ENCODE measurements around the gene TMC5.

GRCh38 chr16:19484096-19484495 is 66.4 kb downstream of the TMC5 start:
- TF ChIP-seq CTCF (IDR thresholded peaks at IDR 0.05; ENCODE audit: low read depth, low read length, poor library complexity, severe bottlenecking), result no peak
- TF ChIP-seq EZH2phosphoT487 (IDR thresholded peaks at IDR 0.05; ENCODE audit: borderline replicate concordance, low read length), result no peak

Data from DOHH2 (cell line).